ENCODE data around the gene RNF225.

RNF225 gene

GRCh38 chr19:58395220-58395978 lies at the start of gene RNF225:
RNF225 (plus strand) TSS chr19:58395656; CDS start chr19:58396090, 434 bp downstream.
- peak within 1 kb of the TSS; percentile 28 for H3K27ac ChIP-seq
- TF ChIP-seq CTCF (conservative IDR thresholded peaks at IDR 0.05): no peak

- H3K27ac ChIP-seq: peak overlapping the region; percentile 47; the same call in 1 of the 2 replicates
- no peak for TF ChIP-seq CTCF (conservative IDR thresholded peaks at IDR 0.05)
Observed at GRCh38 chr19:58346961-58347929, 48.2 kb upstream of the RNF225 start.

- H3K27ac ChIP-seq: peak overlapping the region; percentile 47; the same call in 1 of the 2 replicates
Observed at GRCh38 chr19:58348080-58348479, 47.4 kb upstream of the RNF225 start.

DNA sequence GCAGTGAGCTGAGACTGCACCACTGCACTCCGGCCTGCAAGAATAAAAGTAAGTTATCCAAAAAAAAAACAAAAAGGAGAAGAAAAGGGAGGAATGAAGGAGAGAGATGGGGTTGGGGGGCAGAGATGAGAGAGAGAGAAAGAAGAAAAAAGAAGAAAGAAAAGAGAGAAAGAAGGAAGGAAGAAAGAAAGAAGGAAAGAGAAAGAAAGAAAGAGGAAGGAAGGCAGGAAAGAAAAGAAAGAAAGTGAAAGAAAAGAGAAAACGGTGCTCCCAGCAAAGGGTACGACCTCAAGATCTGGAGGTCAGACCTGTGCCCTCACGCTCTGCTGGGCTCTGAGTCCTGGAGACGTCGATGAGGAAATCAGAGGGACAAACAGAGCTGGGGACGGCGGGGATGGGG lies 45.9 kb upstream of the RNF225 start:
- TF ChIP-seq CTCF (conservative IDR thresholded peaks at IDR 0.05): no peak
- H3K27ac ChIP-seq: no peak overlapping the region

GRCh38 chr19:58350001-58350861 lies 45.2 kb upstream of the RNF225 start:
- no peak overlapping the region for H3K27ac ChIP-seq
- peak; percentile 17 for TF ChIP-seq CTCF (conservative IDR thresholded peaks at IDR 0.05)

DNA sequence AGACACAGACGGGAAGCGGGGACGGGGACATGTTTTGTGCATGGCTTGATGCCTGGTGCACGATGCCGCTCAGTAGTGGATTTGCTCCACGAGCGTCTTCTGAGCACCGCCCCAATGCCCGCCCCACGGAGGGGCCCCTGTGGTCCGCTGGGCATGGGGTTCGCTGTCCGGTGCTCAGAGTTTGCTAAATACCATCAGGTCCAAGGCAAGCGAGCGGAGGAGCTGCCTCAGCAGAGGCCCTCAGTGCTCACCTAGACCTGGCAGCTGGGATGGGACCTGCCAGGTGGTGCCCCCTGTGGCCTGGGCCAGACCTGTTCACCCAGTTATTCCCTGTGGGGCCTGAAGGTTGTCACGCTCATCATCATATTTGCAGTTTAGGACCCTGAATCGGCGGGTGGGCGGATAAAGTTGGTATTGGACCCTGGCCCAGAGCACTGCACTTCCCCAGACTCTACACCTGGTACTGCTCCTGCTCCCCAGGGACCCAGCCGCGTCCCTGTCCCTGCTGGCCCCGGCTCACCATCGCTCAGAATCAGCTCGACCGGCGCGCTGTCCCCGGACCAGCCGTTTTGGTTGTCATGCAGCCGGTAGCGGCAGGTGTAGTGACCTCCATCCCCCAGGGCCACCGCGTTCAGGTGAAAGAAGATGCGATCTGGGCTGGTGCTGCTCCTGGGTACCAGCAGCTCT lies 44.4 kb upstream of the RNF225 start:
- TF ChIP-seq CTCF (conservative IDR thresholded peaks at IDR 0.05): no peak
- no peak overlapping the region for H3K27ac ChIP-seq

DNA sequence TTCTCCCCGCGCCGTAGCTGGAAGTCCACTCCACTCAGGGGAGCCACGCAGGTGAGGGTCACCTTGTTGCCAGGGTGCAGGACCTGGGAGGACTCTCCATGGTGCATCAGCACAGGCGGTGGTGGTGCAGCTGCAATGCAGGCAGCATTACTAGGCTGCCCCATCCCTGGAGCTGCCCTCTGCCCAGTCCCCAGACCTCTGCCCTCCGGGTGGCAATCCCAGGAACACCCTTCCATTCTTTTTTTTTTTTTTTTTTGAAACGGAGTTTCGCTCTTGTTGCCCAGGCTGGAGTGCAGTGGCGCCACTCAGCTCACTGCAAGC lies 43.9 kb upstream of the RNF225 start:
- no peak for TF ChIP-seq CTCF (conservative IDR thresholded peaks at IDR 0.05)
- H3K27ac ChIP-seq: no peak overlapping the region

All from VCaP (cell line).